H1 (cell line): ENCODE results near the gene NKAIN4. TPM values are rescaled to one million over a fixed set of nuclear protein-coding genes. Genes with fewer than 3 reads are reported as not detected.
A peak's percentile ranks its signal among the peaks of the same experiment; 100 is the strongest.

Source experiments
- CTCF ChIA-PET: fragments of 300-600 bp; sonication (Branson Sonifier 250); formaldehyde crosslinking; loops from one replicate; lab custom pipeline; 2021; ENCODE audit not compliant: partially characterized antibody; lab: Charles Lee
- POLR2A ChIA-PET: fragments of 300-600 bp; sonication (Branson Sonifier 250); formaldehyde crosslinking; loops from one replicate; lab custom pipeline; 2021; ENCODE audit warnings: inconsistent platforms; ENCODE audit not compliant: partially characterized antibody; lab: Charles Lee
- DNase-seq, 2 experiments: peaks; one replicate each; pipeline versions ENCODE4 v3.0.0 to v3.0.0-alpha.2; 2010 to 2022; ENCODE audit warnings: low spot score in 2 of 2, low read depth in 1 of 2, mixed read lengths in 1 of 2
- FAIRE-seq: peaks from 2 replicates; lab custom pipeline; 2011; peaks lifted over from hg19 to GRCh38; lab: Jason Lieb, UNC
- H2AFZ ChIP-seq: 2 replicates; pipeline ENCODE4 v1.8.1; 2012; ENCODE audit warnings: low read length, inconsistent platforms
- H2AK5ac ChIP-seq: 2 replicates; pipeline ENCODE4 v1.6.1; 2013; ENCODE audit warnings: low read depth, low read length
- H2BK120ac ChIP-seq: replicated peaks from 2 replicates; pipeline ENCODE3; 2013; ENCODE audit warnings: low read depth, low read length, inconsistent platforms
- H2BK12ac ChIP-seq: 2 replicates; pipeline ENCODE4 v1.6.1; 2013; ENCODE audit warnings: low read depth, low read length
- H2BK15ac ChIP-seq: 2 replicates; pipeline ENCODE4 v1.6.1; 2013; ENCODE audit warnings: low read length
- H2BK20ac ChIP-seq: 2 replicates; pipeline ENCODE4 v1.6.1; 2013; ENCODE audit warnings: low read length
- H2BK5ac ChIP-seq: 2 replicates; pipeline ENCODE4 v1.6.1; 2013; ENCODE audit warnings: low read depth, low read length
- H3K14ac ChIP-seq: 2 replicates; pipeline ENCODE4 v1.6.1; 2013; ENCODE audit warnings: inconsistent platforms; ENCODE audit not compliant: insufficient read length
- H3K18ac ChIP-seq: 2 replicates; pipeline ENCODE4 v1.6.1; 2013; ENCODE audit warnings: low read length; ENCODE audit errors: extremely low read depth
- H3K23ac ChIP-seq: 2 replicates; pipeline ENCODE4 v1.6.1; 2013; ENCODE audit warnings: inconsistent platforms; ENCODE audit not compliant: insufficient read length
- H3K23me2 ChIP-seq: 2 replicates; pipeline ENCODE4 v1.6.1; 2013; ENCODE audit warnings: low read depth, low read length
- H3K27ac ChIP-seq: 2 replicates; pipeline ENCODE4 v1.6.1; 2011; ENCODE audit warnings: low read depth, low read length, inconsistent platforms
- H3K27me3 ChIP-seq, 4 experiments: replicated peaks in 1 of 4; 1 replicate in 1 of 4; 2 replicates in 3 of 4; pipeline versions ENCODE4 v1.6.1 to v1.8.1; 2011 to 2013; ENCODE audit warnings: low read length in 3 of 4, mild to moderate bottlenecking in 3 of 4, inconsistent platforms in 2 of 4, mixed read lengths in 2 of 4, moderate library complexity in 1 of 4; ENCODE audit not compliant: control insufficient read depth in 3 of 4, insufficient read depth in 3 of 4; ENCODE audit errors: extremely low read depth in 1 of 4
- H3K36me3 ChIP-seq, 4 experiments: 2 replicates each; pipeline versions ENCODE4 v1.6.1 to v1.8.1; 2011 to 2013; ENCODE audit warnings: mild to moderate bottlenecking in 4 of 4, low read length in 3 of 4, moderate library complexity in 2 of 4, control low read depth in 1 of 4, inconsistent platforms in 1 of 4; ENCODE audit not compliant: insufficient read depth in 4 of 4, control insufficient read depth in 2 of 4
- H3K4ac ChIP-seq: replicated peaks from 2 replicates; pipeline ENCODE3; 2013; ENCODE audit warnings: low read length, low read depth, mixed read lengths, inconsistent platforms; ENCODE audit not compliant: insufficient read length
- H3K4me1 ChIP-seq, 4 experiments: replicated peaks in 1 of 4; 1 replicate in 1 of 4; 2 replicates in 3 of 4; pipeline versions ENCODE4 v1.6.1 to v1.8.1; 2011 to 2013; ENCODE audit warnings: low read length in 3 of 4, inconsistent platforms in 2 of 4, mixed read lengths in 1 of 4; ENCODE audit not compliant: insufficient read depth in 4 of 4, control insufficient read depth in 3 of 4
- H3K4me2 ChIP-seq, 2 experiments: 2 replicates each; pipeline versions ENCODE4 v1.6.1 to v1.8.1; 2011 to 2013; ENCODE audit warnings: low read depth in 2 of 2, low read length in 2 of 2, control low read depth in 1 of 2, inconsistent platforms in 1 of 2, mild to moderate bottlenecking in 1 of 2; ENCODE audit not compliant: insufficient read depth in 1 of 2
- H3K4me3 ChIP-seq, 4 experiments: fragments of 200-600, 300-600 bp in 1 of 4; sonication (generic), shearing (Covaris generic), sonication (Bioruptor Twin) in 1 of 4; 2 replicates each; pipeline versions ENCODE4 v1.5.1 to v1.8.1; 2011 to 2016; ENCODE audit warnings: low read length in 4 of 4, low read depth in 3 of 4, control low read depth in 2 of 4, inconsistent platforms in 2 of 4, mild to moderate bottlenecking in 2 of 4, mixed read lengths in 1 of 4, moderate library complexity in 1 of 4; ENCODE audit not compliant: insufficient read depth in 2 of 4; ENCODE audit errors: extremely low read depth in 1 of 4
- H3K56ac ChIP-seq: replicated peaks from 2 replicates; pipeline ENCODE3; 2013; ENCODE audit warnings: low read depth, mild to moderate bottlenecking, mixed read lengths, low read length, inconsistent platforms; ENCODE audit not compliant: insufficient read length
- H3K79me1 ChIP-seq: 2 replicates; pipeline ENCODE4 v1.6.1; 2013; ENCODE audit warnings: low read depth, low read length, control low read depth
- H3K79me2 ChIP-seq, 2 experiments: 2 replicates each; pipeline versions ENCODE4 v1.6.1 to v1.8.1; 2012 to 2013; ENCODE audit warnings: low read length in 2 of 2, mild to moderate bottlenecking in 2 of 2, inconsistent platforms in 1 of 2; ENCODE audit not compliant: insufficient read depth in 2 of 2, control insufficient read depth in 1 of 2
- H3K9ac ChIP-seq, 4 experiments: replicated peaks in 1 of 4; 1 replicate in 1 of 4; 2 replicates in 3 of 4; pipeline versions ENCODE4 v1.6.1 to v1.8.1; 2011 to 2013; ENCODE audit warnings: low read depth in 3 of 4, low read length in 3 of 4, control low read depth in 2 of 4, mild to moderate bottlenecking in 2 of 4, moderate library complexity in 2 of 4, inconsistent platforms in 1 of 4; ENCODE audit errors: extremely low read depth in 1 of 4
- H3K9me3 ChIP-seq, 2 experiments: 2 replicates each; pipeline versions ENCODE4 v1.6.1 to v1.8.1; 2012 to 2013; ENCODE audit warnings: mild to moderate bottlenecking in 2 of 2, moderate library complexity in 2 of 2, control low read depth in 1 of 2, inconsistent platforms in 1 of 2, low read depth in 1 of 2, low read length in 1 of 2, mixed read lengths in 1 of 2; ENCODE audit not compliant: insufficient read depth in 2 of 2
- H4K20me1 ChIP-seq, 2 experiments: replicated peaks in 1 of 2; 2 replicates each; pipeline versions ENCODE3 to v1.8.1; 2011 to 2013; ENCODE audit warnings: inconsistent platforms in 2 of 2, low read length in 2 of 2, mild to moderate bottlenecking in 1 of 2; ENCODE audit not compliant: insufficient read depth in 2 of 2, control insufficient read depth in 1 of 2
- H4K5ac ChIP-seq: 2 replicates; pipeline ENCODE4 v1.6.1; 2013; ENCODE audit warnings: low read length, low read depth, mixed read lengths, inconsistent platforms; ENCODE audit not compliant: insufficient read length
- H4K8ac ChIP-seq: 2 replicates; pipeline ENCODE4 v1.8.0; 2013; ENCODE audit warnings: mild to moderate bottlenecking, moderate library complexity, low read length, inconsistent platforms; ENCODE audit not compliant: insufficient read depth; ENCODE audit errors: extremely low read depth
- H4K91ac ChIP-seq: replicated peaks from 2 replicates; pipeline ENCODE3; 2013; ENCODE audit warnings: low read length, mixed read lengths, inconsistent platforms; ENCODE audit not compliant: insufficient read length
- MAX ChIP-seq: IDR thresholded peaks from 2 replicates; pipeline ENCODE4 v1.6.1; 2012; ENCODE audit warnings: inconsistent platforms
- POU5F1 ChIP-seq: IDR thresholded peaks from 2 replicates; pipeline ENCODE4 v1.6.1; 2011; ENCODE audit warnings: low read depth, mild to moderate bottlenecking, low read length, moderate library complexity
- TEAD4 ChIP-seq: IDR thresholded peaks from 2 replicates; pipeline ENCODE4 v1.6.1; 2012; ENCODE audit warnings: low read depth, low read length, inconsistent platforms, mixed read lengths
- WGBS, 2 experiments: shearing (Covaris generic) in 1 of 2; methylation state at CpG; one replicate each; pipeline versions ENCODE4 v1.1.6 to v1.1.7; 2013 to 2015; ENCODE audit warnings: low lambda C conversion rate in 2 of 2, mixed read lengths in 2 of 2, inconsistent platforms in 1 of 2, low coverage in 1 of 2, missing lambda C conversion rate in 1 of 2; ENCODE audit not compliant: insufficient replicate concordance in 2 of 2, insufficient coverage in 1 of 2, insufficient read length in 1 of 2; ENCODE audit errors: extremely low coverage in 1 of 2, missing lambda C conversion rate in 1 of 2; 5-methylcytosine and 5-hydroxymethylcytosine counted together
- polyA plus RNA-seq, 7 experiments: library from polyadenylated mRNA; depleted of rRNA in 3 of 7; stranded (reverse) in 5 of 7; unstranded in 2 of 7; fragments of >200 nt in 5 of 7; fragments of 200-250 nt in 2 of 7; gene quantifications; 1 replicate in 5 of 7; 2 replicates in 1 of 7; 4 replicates in 1 of 7; pipeline versions ENCODE4 v1.2.1 to v1.2.3, GENCODE V29; 2011 to 2013; ENCODE audit warnings: missing spikeins in 2 of 7, mixed read lengths in 2 of 7
- total RNA-seq: library from RNA; stranded (reverse); fragmentation: NEBNext Ultra II Directional; extraction: Animal tissue kit (Norgen Biotek cat#: 25700); gene quantifications from 2 replicates; pipeline ENCODE4 v1.2.1, GENCODE V29; 2021

NKAIN4 gene
- total and polyA plus RNA-seq, 2 of the 8 experiments (the other 6 are each of a cell fraction or from before 2014, with no cell fraction given) = 6.9 to 17.0 TPM

GRCh38 chr20:63268671-63269439, 14.6 kb upstream of the NKAIN4 start:
- 0 out of 2 replicates have a peak overlapping the region, but pooled peaks have one; percentile 26 for H2BK5ac ChIP-seq
- H3K4me3 ChIP-seq = no peak overlapping the region
- no peak overlapping the region for H3K4ac ChIP-seq
- ChIA-PET CTCF (interaction anchor here (1.1 to 11.0 kb wide), 5 partner anchors 12 to 113 kb away, joined by 4 to 63 read pairs (median 5); no protein-coding TSS in a partner anchor), POLR2A (interaction anchor here (0.6 to 1.0 kb wide), 3 partner anchors 9 to 22 kb away, joined by 3 read pairs; no protein-coding TSS in a partner anchor)
- H3K23me2 ChIP-seq = no peaks in the 10 kb centered on the region
- FAIRE-seq (no peak), DNase-seq (no peak)
- H2BK12ac ChIP-seq = no peak overlapping the region
- H3K4me2 ChIP-seq = no peak overlapping the region
- H3K79me1 ChIP-seq = peaks cover 2% of the 10 kb centered on the region
- no peak overlapping the region for H2BK15ac ChIP-seq
- H4K20me1 ChIP-seq = peaks cover 2 to 7% of the 10 kb centered on the region in 2 experiments
- H2BK20ac ChIP-seq = no peak overlapping the region
- H3K56ac ChIP-seq = no peak overlapping the region
- H3K27ac ChIP-seq = no peak overlapping the region
- peak overlapping the region; percentile 38; the same call in 1 of the 2 replicates for H4K8ac ChIP-seq
- no peak overlapping the region for H2AFZ ChIP-seq
- H2BK120ac ChIP-seq = no peak overlapping the region
- H3K36me3 ChIP-seq = no peaks in the 10 kb centered on the region
- H3K14ac ChIP-seq = no peak overlapping the region
- WGBS, 2 experiments = 76% methylated on average over 18 of the region's 18 CpGs; no CpG with 5 or more reads in 1 of the 2 experiments
- no peak overlapping the region for H3K23ac ChIP-seq
- no peaks in the 10 kb centered on the region for H3K9me3 ChIP-seq
- TF ChIP-seq TEAD4 (peak; percentile 46; the same call in 1 of the 2 replicates), POU5F1 (no peak), MAX (peak; percentile 41; the same call in 1 of the 2 replicates)
- no peak overlapping the region for H2AK5ac ChIP-seq
- H3K9ac ChIP-seq = no peak overlapping the region
- H4K5ac ChIP-seq = no peak overlapping the region
- H3K18ac ChIP-seq = no peak overlapping the region
- no peak overlapping the region for H4K91ac ChIP-seq
- peaks cover 0 to 5% (median 1%) of the 10 kb centered on the region in 4 experiments; a peak in 5 of 7 replicates for H3K4me1 ChIP-seq
- peaks cover 7 to 9% of the 10 kb centered on the region in 2 experiments for H3K79me2 ChIP-seq
- peaks cover 0 to 2% (median 0%) of the 10 kb centered on the region in 4 experiments; a peak in 2 of 7 replicates for H3K27me3 ChIP-seq
